GM13976 (cell line): ENCODE measurements around the gene ADAM17.
"Not testable (repeated sequence)": the region's sequence is repeated elsewhere in the genome, so short reads cannot be mapped to it uniquely, and the experiment has no call there.

Experiments used
- DNase-seq: peaks from one replicate; pipeline ENCODE4 v3.0.0; 2012; ENCODE audit warnings: low spot score
- in situ Hi-C: fragments of 300-500 bp; cut with MboI; formaldehyde crosslinking; loops from one replicate; pipeline ENCODE4 v1.12.0; 2022; ENCODE audit warnings: low sequenced_read_pairs, mixed read lengths, inconsistent platforms; ENCODE audit not compliant: unreplicated experiment
- TF ChIP-seq, protein P1 (sequence below): IDR thresholded peaks from 2 replicates; pipeline ENCODE4 v1.5.1; 2012; ENCODE audit warnings: borderline replicate concordance, mild to moderate bottlenecking; ENCODE audit not compliant: insufficient read depth; ENCODE audit errors: extremely low read depth, missing control alignments, control extremely low read depth

ADAM17 gene

DNA sequence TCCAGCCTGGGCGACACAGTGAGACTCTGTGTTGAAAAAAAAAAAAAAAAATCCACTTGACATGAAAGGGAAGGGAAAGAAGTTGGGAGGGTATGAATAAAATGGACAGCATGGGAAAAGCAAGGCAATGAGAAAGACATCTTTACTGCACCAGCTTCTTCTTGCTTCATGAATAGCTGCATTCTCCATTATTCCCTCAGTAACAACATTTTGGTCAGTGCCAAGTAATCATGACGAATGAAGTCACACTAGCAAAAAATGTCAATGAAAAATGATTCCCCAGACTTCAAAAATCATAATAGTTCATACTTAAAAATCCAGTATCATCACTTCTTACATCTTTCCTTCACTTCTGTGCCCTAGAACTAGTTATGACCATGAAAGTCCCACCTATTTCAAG, 30.4 kb downstream of the ADAM17 start:
- DNase-seq, result no peak
- in situ Hi-C loops, result no loop called here
- TF ChIP-seq, protein P1, sequence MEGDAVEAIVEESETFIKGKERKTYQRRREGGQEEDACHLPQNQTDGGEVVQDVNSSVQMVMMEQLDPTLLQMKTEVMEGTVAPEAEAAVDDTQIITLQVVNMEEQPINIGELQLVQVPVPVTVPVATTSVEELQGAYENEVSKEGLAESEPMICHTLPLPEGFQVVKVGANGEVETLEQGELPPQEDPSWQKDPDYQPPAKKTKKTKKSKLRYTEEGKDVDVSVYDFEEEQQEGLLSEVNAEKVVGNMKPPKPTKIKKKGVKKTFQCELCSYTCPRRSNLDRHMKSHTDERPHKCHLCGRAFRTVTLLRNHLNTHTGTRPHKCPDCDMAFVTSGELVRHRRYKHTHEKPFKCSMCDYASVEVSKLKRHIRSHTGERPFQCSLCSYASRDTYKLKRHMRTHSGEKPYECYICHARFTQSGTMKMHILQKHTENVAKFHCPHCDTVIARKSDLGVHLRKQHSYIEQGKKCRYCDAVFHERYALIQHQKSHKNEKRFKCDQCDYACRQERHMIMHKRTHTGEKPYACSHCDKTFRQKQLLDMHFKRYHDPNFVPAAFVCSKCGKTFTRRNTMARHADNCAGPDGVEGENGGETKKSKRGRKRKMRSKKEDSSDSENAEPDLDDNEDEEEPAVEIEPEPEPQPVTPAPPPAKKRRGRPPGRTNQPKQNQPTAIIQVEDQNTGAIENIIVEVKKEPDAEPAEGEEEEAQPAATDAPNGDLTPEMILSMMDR, result no peak

DNA sequence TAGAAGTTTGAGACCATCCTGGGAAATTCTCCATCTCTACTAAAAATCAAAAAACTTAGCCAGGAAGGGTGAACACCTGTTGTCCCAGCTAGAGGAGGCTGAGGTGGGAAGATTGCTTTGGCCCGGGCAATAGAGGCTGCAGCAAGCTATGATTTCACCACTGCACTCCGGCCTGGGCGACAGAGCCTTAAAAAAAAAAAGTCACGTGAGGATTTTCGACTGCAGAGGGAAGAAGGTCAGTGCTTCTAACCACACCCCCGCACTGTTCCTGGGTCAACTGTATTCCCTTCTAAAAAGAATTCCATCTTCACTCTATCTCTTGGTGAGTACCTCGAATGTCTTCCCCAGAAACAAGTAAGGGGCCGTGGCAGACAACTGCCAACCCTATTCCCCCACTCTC, 31.3 kb downstream of the ADAM17 start:
- DNase-seq, result no peak
- TF ChIP-seq, protein P1, result no peak
- in situ Hi-C loops, result no loop called here

DNA sequence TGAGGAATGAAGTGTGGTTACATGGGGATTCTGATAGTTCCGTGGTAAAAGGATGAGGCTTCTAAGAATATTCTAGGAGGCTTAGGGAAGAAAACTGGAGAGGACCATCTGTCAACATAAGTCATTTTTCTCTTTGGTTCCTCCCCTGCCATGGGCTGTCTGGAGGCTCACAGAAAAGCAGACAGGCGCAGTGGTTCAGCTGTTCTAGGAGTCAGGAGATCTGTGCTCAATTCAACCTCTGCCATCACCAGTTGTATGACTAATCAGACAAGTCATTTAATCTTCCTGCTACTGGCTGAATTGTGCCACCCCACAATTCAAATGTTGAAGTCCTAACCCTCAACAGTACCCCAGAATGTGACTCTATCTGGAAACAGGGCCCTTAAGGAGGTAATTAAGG, 36.4 kb downstream of the ADAM17 start:
- TF ChIP-seq, protein P1, result no peak
- no peak for DNase-seq
- in situ Hi-C loops, result no loop called here

DNA sequence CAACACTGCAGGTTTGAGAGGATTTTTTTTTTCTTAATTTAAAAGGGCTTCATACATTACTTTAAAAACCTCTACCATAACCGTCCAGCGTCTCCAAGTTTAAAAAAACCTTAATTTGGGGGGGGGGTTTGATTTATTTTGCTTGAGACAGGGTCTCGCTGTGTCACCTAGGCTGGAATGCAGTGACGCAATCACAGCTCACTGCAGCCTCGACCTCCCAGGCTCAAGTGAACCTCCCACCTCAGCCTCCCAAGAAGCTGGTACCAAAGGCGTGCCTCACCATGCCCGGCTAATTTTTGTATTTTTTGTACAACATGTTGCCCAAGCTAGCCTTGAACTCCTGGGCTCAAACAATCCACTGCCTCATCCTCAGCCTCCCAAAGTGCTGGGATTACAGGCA, 36.9 kb downstream of the ADAM17 start:
- TF ChIP-seq, protein P1, result no peak
- no peak for DNase-seq
- in situ Hi-C loops, result no loop called here

DNA sequence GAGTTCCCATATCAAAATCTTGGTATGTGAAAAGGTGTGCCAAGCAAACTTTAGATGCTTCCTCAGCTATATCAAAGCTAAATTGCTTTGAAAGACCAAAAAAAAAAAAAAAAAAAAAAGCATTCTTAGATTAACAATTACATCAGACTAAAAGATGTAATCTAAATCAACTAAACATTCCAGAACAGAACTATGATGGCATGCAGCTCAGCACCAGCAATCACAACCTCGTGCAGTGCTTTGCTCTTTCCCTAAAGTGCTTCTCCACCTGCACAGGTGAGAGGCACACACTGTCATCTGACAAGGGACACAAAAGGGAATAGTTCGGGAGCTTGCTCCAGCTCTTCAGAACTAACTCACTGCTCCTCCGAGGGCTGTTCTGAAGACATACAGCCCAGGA, 37.5 kb downstream of the ADAM17 start:
- DNase-seq, result no peak
- in situ Hi-C loops, result no loop called here
- TF ChIP-seq, protein P1, result peak; percentile 3

DNA sequence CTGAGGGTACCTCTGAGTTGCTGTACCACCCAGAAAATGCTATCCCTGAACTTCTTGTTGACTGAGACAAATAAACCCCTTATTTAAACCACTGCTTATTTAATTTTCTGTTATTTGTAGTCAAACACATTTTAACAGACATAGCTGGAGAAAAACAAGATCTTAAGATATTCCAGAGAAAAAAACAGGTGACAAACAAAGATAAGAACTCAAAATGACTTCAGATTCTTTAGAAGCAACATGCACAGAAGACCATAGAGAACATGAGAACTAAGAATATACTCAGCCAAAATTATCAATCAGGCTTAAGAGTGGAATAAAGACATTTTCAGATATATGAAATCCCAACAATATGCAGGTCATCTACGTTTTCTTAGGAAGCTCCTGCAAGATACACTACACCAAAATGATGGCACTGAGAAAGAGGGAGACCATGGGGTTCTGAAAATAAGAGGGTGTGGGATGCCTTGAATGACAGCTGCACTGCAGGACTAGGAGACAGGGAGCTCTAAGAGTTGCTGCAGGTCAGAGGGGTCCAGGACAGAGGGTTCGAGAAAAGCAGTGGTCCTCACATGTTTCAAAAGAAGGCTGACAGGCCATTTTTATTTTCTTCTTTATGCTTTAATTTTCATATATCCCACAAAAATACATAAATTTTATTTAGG, 38.4 kb downstream of the ADAM17 start:
- DNase-seq, result no peak
- in situ Hi-C loops, result no loop called here
- TF ChIP-seq, protein P1, result no peak

DNA sequence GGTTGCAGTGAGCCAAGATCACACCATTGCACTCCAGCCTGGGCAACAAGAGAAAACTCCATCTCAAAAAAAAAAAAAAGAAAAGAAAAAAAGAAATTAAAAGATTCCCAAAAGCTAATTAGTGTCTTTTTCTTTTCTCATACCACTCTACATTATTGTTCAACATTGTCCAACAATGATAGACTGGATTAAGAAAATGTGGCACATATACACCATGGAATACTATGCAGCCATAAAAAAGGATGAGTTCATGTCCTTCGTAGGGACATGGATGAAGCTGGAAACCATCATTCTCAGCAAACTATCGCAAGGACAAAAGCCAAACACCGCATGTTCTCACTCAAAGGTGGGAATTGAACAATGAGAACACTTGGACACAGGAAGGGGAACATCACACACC, 41.7 kb downstream of the ADAM17 start:
- DNase-seq, in situ Hi-C loops: not testable (repeated sequence)
